Myometrial cell (primary cell): ENCODE data around the gene PINK1. TPM values are rescaled to one million over a fixed set of nuclear protein-coding genes. Genes with fewer than 3 reads are reported as not detected.

Experiments
- total RNA-seq: library from RNA; depleted of rRNA; stranded (reverse); fragments of >200 nt; gene quantifications from 2 replicates; pipeline ENCODE4 v1.2.3, GENCODE V29; 2015

The PINK1 gene
- total RNA-seq, result 116 and 133 TPM in 2 replicates

GRCh38 chr1:20633190-20634064 lies at the start of gene PINK1:
PINK1 (plus strand) TSS chr1:20633458; CDS start chr1:20633549, 91 bp downstream.

DNA sequence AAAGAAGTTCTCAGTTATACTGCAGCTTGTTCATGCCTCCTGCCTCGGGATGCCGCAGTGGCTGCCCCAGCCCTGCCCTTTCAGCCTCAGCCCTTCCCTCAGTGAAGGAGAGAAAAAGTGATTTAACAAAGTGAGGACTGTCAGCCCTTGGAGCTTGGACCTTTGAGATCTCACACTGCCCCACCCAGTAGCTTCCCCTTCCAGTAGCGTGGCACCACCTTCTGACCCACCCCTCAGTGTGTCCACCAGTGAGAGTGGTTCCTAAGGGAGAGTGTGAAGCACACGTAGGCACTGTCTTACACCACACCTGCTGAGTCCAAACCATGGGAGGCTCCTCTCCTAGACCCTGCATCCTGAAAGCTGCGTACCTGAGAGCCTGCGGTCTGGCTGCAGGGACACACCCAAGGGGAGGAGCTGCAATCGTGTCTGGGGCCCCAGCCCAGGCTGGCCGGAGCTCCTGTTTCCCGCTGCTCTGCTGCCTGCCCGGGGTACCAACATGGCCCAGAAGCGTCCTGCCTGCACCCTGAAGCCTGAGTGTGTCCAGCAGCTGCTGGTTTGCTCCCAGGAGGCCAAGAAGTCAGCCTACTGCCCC lies 44.5 kb upstream of the PINK1 start, which contains the start of gene CDA:
TSS of gene CDA (plus strand) at position 464 of the 592 bp plus-strand sequence. CDS start at position 497, 33 bp downstream.

GRCh38 chr1:20661207-20662109 lies 28.2 kb downstream of the PINK1 start, which contains the start of gene DDOST:
DDOST (minus strand) TSS chr1:20661369; CDS start chr1:20661350, 19 bp downstream.

Other genes with a start within 250 kb of the PINK1 start
- 25.1 and 28.4 TPM in 2 replicates for gene CAMK2N1, start 147.2 kb upstream of the PINK1 start, total RNA-seq
- 20.4 and 35.7 TPM in 2 replicates for gene MUL1, start 125.3 kb upstream of the PINK1 start, total RNA-seq
- gene FAM43B, start 80.9 kb upstream of the PINK1 start, total RNA-seq, result 0.35 TPM in 1 of 2 replicates, not detected in the other
- gene CDA, start 44.4 kb upstream of the PINK1 start, total RNA-seq, result 25.4 and 31.5 TPM in 2 replicates
- 416 and 461 TPM in 2 replicates for gene DDOST, start 27.9 kb downstream of the PINK1 start, total RNA-seq
- gene KIF17, start 84.5 kb downstream of the PINK1 start, total RNA-seq, result under 0.01 and 1.9 TPM in 2 replicates
- 1.7 and 5.0 TPM in 2 replicates for gene SH2D5, start 99.2 kb downstream of the PINK1 start, total RNA-seq
- gene HP1BP3, start 153.8 kb downstream of the PINK1 start, total RNA-seq, result 129 and 159 TPM in 2 replicates